ENCODE data around the gene DIP2C.
A peak's percentile ranks its signal among the peaks of the same experiment; 100 is the strongest.
"Not testable (repeated sequence)": the region's sequence is repeated elsewhere in the genome, so short reads cannot be mapped to it uniquely, and the experiment has no call there.

The DIP2C gene

GRCh38 chr10:477620-478019 lies 211.8 kb downstream of the DIP2C start:
- no peak for DNase-seq

GRCh38 chr10:476455-476780 lies 213.1 kb downstream of the DIP2C start:
- DNase-seq = no peak

DNA sequence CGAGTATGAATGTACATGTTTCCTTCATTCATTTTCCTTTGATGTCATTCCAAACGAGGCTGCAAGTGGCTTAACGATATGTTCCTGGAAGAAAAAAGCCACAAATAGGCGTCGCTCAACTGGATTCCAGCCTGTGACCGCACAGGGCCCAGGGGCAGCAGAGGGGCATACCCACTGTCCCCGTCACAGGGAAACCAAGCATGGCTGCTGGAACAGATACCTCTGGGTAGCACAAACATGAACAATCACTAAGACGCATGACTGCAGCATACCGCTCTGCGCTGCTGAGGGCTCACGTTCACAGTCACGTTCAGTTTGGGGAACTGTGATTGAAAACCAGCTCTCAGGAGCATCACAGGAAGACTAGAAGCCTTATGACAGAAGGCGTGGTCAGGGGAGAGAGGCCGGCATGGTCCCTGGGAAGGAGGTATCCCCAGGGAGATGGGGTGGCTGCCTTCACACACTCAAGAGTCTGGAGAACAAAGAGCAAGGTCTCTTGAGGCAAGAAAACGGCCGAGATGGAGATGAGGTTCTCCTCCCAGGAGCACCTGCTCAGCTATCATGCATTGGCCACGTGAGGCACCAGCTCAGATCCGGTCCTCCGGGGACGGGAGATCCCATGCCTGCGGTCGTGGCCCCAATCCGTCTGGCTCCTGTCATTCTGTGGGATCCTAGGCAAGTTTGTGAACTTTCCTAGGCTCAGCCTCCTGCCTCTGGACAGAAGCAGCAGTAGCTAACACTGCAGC lies 213.6 kb downstream of the DIP2C start:
- no peak for DNase-seq

DNA sequence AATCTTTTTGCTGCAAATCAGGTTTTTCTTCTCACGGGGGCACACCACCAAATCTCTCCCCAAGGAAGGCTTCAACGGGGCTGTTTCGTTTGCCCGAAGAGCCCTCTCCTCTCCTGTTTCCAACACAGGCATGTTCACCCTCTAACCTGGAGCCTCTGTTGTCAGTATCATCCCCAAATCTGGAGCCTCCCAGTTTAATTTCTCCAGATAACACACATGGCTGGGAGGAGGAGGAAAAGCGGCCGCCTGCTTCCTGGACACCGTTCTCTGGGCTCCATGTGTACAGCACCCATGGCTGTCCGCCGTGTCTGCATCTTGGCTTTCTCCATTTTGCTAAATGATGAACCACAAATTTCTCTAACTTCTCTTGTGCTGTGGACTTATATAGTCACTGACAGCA lies 214.5 kb downstream of the DIP2C start:
- DNase-seq = no peak

DNA sequence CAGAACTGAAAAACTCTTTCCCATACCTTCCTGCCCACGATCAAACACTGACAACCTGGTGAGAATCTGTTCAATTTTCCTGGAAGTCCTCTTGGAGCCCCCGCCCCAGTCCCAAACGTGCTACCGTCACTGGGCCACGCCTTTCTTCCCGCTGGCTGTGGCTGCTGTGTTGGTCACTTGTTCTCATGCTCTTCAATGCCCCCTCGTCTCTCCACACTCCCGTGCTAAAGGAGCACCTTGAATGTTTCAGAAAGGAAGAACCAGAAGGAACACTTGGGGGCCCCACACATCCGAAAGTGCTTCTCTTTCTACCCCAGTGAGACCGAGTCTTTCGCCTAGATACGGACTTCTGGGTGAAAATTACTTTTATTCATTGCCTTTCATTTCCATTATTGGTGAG lies 215.1 kb downstream of the DIP2C start:
- DNase-seq = no peak

DNA sequence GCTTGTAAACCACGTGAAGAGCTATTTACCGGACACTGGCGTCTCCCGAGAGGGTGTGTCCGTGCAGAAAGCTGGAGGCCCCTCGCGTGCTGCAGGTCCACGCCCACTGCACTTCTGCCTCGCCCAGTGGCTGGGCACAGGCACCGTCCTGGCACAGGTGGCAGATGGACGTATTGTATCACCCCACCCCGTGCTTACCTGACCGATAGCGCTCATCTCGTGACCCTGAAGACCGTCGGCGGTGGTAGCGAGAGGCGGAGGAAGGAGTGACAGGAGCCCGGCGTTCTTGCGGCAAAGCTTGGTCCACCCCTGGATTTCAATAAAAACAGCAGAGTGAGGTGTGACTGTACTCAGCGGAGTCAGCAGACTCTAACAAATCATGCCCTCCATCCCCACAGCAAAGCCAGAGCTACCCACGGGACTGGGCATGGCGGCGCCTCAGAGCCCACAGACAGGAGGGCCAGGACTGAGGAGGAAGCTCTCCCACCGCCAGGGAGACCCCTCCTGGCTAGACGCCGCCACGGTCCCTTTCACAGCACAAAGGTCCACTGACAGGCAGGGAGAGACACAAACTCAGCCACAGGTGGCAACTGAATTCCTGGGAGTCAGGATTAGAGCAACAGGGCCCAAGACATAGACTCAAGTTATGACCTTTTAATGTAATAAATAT lies 217.1 kb downstream of the DIP2C start:
- DNase-seq = no peak

DNA sequence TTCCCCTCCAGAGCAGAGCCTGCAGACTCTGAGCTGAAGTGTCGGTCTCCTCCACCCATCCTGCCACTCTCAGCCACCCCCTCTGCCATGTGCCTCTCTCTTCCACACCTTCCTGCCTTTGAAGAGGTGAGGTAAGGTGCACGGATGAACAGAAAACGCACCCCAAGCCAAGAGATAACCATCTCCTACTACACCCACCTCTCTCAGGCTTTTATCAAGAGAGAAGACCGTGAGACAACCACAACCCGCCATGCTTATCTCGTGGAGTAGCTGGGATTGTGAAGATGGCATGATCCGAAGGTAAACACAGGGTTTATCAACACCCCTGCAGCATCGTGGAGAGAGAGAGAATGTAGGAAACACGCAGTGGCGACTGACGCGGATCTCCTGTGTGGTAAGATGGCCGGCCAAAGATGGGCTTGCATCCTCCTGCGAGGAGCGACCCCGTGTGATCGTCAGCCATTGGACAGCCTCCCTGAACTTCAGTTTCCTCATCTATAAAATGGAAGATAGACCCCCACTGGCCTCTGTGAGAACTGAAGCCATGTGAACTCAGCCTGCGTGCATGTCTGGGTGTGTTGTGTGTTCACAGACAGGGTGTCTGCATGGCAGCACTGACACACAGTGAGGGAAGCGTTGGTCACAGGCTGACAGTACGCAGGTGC lies 219.0 kb downstream of the DIP2C start:
- DNase-seq = no peak

GRCh38 chr10:469947-470338 lies 219.5 kb downstream of the DIP2C start:
- no peak for DNase-seq

- DNase-seq = no peak
These were observed 229.7 kb downstream of the DIP2C start for GRCh38 chr10:459743-460142.

DNA sequence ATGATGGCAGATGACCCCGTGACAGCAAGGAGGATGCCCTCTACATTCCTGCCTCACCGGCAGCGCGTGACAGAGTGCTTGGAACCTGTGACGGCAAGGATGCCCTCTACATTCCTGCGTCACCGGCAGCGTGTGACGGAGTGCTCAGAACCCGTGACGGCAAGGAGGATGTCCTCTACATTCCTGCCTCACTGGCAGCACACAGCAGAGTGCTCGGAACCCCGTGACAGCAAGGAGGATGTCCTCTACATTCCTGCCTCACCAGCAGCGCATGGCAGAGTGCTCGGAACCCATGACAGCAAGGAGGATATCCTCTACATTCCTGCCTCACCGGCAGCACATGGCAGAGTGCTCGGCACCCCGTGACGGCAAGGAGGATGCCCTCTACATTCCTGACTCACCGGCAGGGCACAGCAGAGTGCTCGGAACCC lies 231.0 kb downstream of the DIP2C start:
- DNase-seq = peak; percentile 47

GRCh38 chr10:456486-456885 lies 233.0 kb downstream of the DIP2C start:
- DNase-seq = no peak

DNA sequence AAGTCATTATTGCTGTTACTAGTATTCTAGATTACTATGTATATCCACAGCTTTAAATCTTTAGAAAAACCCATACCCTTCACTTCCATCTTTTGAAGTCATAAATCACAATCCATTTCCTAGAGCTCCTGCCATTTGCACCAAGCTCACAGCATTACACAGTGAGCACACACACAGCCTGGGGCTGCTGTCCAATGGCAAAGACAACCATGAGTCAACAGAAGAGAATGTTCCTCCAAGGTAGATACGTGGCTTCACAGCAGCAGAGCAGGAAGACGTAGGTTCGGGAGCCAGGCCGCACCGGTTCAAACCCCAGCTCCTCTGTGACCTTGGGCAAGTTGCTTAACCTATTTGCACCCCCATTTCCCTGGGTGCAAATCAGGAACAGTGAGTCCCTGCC lies 234.6 kb downstream of the DIP2C start:
- no peak for DNase-seq

GRCh38 chr10:453647-454046 lies 235.8 kb downstream of the DIP2C start:
- no peak for DNase-seq

DNA sequence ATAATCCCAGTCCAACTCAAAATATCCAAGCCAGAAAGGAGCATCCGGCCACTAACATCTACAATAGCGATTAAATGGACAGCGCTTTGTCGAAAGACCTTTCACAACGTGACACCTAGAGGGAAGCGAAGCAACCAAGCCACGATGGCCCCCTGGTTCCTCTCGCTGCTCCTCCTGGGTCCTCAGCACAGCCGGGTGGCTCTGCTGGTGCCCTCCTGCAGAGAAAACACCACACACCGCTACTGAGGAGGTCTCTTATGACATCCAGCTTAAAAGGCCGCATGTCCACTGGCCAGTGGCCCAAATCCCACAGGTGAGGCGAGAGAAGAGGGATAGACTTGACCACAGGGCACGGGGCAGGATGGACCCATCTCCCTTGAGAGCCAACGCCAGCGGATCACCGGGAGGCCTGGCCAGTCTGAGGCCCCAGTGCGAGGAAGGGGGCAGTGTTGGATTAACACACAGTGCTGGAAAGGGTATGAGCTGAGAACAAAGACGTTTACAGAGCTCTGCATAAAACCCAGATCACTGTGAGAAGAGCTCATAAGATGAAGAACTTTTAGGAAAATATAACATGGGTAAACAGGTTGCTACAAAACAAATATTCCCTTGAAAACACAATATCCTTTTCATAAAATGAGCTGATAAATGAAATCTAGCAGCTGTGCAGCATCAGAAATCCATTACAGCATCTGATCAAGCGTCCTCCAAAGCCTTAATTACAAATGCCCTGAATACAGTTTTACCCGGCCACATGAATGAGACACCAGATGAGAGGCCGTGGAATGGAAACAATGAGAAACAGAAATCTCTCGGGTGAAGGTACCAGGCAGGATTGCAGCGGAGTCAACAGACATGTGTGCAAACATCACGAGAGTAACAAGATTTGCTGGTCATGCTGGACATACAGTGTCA lies 236.7 kb downstream of the DIP2C start:
- DNase-seq = no peak

- DNase-seq = no peak
These were observed 237.6 kb downstream of the DIP2C start for GRCh38 chr10:451856-452255.

DNA sequence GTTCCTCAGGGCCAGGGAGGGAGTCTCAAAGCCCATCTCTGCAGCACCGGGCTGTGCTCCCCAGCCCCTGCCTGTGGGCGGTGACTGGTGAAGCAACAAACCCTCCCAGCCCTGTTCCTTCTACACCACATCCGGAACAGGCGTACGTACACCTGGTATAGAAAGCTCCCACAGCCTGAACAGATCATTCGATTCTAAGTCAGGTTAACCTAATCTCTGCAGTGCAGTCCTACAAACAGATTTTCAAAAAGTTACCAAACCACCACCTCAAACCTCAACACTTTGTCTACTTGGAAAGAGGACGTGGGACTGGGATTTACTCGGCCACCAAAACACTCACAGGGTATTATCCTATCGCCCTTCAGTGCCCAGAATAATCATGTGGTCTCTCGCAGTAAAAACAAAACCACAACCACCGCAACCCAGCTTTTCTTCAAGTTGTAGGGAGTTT lies 238.4 kb downstream of the DIP2C start:
- DNase-seq = no peak

- no peak for DNase-seq
These were observed 239.0 kb downstream of the DIP2C start for GRCh38 chr10:450463-450862.

- DNase-seq = not testable (repeated sequence)
These were observed 240.1 kb downstream of the DIP2C start for GRCh38 chr10:449331-449730.

- no peak for DNase-seq
These were observed 246.0 kb downstream of the DIP2C start for GRCh38 chr10:443459-443858.

DNA sequence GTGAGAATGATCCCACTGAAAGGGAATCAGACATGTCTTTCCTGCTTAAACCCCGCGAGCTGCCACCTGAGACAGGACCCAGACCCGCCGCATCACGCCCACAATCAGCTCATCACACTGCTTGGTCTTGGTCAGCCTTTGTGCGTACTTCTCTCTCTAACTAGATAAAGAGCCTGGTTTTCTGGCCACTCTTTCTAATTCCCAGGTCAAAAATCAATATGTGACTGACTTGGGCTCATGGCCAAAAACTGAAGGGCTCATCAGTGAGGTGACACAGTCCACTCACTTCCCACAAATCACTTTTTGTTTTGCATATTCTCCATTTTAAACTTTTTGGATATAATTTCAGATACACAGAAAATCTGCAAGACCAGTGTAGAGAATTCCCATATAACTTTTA lies 247.3 kb downstream of the DIP2C start:
- no peak for DNase-seq

DNA sequence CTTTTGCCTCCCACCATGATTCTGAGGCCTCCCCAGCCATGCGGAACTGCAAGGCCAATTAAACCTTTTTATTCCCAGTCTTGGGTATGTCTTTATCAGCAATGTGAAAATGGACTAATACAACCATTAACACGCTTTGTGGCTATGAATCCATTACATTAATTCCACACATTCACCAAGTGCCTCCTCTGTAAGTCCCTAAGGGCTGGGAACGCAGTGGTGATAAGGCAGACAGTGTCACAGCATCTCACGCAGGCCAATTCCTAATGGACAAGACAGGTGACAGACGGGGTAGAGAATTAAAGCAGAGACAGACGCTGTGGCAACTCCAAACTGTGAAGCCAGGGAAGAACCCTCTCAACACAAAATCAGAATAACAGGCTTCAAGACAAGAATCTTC lies 247.8 kb downstream of the DIP2C start:
- DNase-seq = no peak

GRCh38 chr10:440127-440526 lies 249.3 kb downstream of the DIP2C start:
- no peak for DNase-seq
